ENCODE results near the gene CHMP6.

- TF ChIP-seq, protein P1, sequence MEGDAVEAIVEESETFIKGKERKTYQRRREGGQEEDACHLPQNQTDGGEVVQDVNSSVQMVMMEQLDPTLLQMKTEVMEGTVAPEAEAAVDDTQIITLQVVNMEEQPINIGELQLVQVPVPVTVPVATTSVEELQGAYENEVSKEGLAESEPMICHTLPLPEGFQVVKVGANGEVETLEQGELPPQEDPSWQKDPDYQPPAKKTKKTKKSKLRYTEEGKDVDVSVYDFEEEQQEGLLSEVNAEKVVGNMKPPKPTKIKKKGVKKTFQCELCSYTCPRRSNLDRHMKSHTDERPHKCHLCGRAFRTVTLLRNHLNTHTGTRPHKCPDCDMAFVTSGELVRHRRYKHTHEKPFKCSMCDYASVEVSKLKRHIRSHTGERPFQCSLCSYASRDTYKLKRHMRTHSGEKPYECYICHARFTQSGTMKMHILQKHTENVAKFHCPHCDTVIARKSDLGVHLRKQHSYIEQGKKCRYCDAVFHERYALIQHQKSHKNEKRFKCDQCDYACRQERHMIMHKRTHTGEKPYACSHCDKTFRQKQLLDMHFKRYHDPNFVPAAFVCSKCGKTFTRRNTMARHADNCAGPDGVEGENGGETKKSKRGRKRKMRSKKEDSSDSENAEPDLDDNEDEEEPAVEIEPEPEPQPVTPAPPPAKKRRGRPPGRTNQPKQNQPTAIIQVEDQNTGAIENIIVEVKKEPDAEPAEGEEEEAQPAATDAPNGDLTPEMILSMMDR (conservative IDR thresholded peaks at IDR 0.05) = no peak
- TF ChIP-seq EZH2 (IDR thresholded peaks at IDR 0.05; ENCODE audit: low read depth) = no peak
Observed at GRCh38 chr17:81021531-81022343, 30.1 kb downstream of the CHMP6 start.

Data from PC-9 (cell line).